Endothelial cell of umbilical vein (primary cell): Measurements from ENCODE around the gene NTNG1. TPM values are rescaled to one million over a fixed set of nuclear protein-coding genes. Genes with fewer than 3 reads are reported as not detected.

Source experiments
- BruUV-seq: library from RNA; stranded (reverse); fragments of 400-500 nt; replicated peaks from 2 replicates; lab custom pipeline; 2021; lab: Mats Ljungman, UMichigan
- CTCF ChIA-PET: fragments of 300-600, 350-600 bp; sonication (Branson Sonifier 250); formaldehyde crosslinking; loops from one replicate; lab custom pipeline; 2021; ENCODE audit warnings: antibody characterized with exemption, inconsistent platforms; lab: Charles Lee
- POLR2A ChIA-PET: fragments of 300-600, 350-600 bp; sonication (Branson Sonifier 250); formaldehyde crosslinking; loops from one replicate; lab custom pipeline; 2021; ENCODE audit warnings: antibody characterized with exemption, inconsistent platforms; lab: Charles Lee
- DNase-seq: peaks from one replicate; pipeline ENCODE4 v3.0.0-alpha.2; 2011; ENCODE audit warnings: low read depth, low spot score
- FAIRE-seq: peaks from 2 replicates; lab custom pipeline; 2011; peaks lifted over from hg19 to GRCh38; lab: Jason Lieb, UNC
- H2AFZ ChIP-seq: 2 replicates; pipeline ENCODE4 v1.6.0; 2012; ENCODE audit warnings: low read depth, low read length, control low read depth, inconsistent platforms
- H3K27ac ChIP-seq: 2 replicates; pipeline ENCODE4 v1.5.1; 2011; ENCODE audit warnings: low read depth, mild to moderate bottlenecking, control low read depth, low read length, moderate library complexity; ENCODE audit not compliant: insufficient read depth
- H3K27me3 ChIP-seq, 2 experiments: 2 replicates each; pipeline versions ENCODE4 v1.6.0 to v1.6.1; 2011; ENCODE audit warnings: low read length in 2 of 2, mixed read lengths in 1 of 2; ENCODE audit not compliant: control insufficient read depth in 2 of 2, insufficient read depth in 2 of 2
- H3K36me3 ChIP-seq, 2 experiments: 2 replicates in 1 of 2; 3 replicates in 1 of 2; pipeline ENCODE4 v1.5.1; 2011; ENCODE audit warnings: low read length in 2 of 2, mild to moderate bottlenecking in 1 of 2, moderate library complexity in 1 of 2; ENCODE audit not compliant: control insufficient read depth in 2 of 2, insufficient read depth in 2 of 2; ENCODE audit errors: extremely low read depth in 1 of 2
- H3K4me1 ChIP-seq: 3 replicates; pipeline ENCODE4 v1.5.1; 2011; ENCODE audit warnings: mild to moderate bottlenecking, low read length; ENCODE audit not compliant: control insufficient read depth, insufficient read depth; ENCODE audit errors: extremely low read depth
- H3K4me2 ChIP-seq: 2 replicates; pipeline ENCODE4 v1.6.1; 2011; ENCODE audit warnings: low read length, control low read depth, mixed read lengths; ENCODE audit not compliant: insufficient read depth
- H3K4me3 ChIP-seq, 3 experiments: fragments of 200-600 bp in 1 of 3; sonication (generic), shearing (Covaris generic) in 1 of 3; replicated peaks in 1 of 3; 2 replicates each; pipeline ENCODE4 v1.5.1; 2011 to 2016; ENCODE audit warnings: control low read depth in 3 of 3, low read length in 3 of 3, mild to moderate bottlenecking in 2 of 3, inconsistent platforms in 1 of 3, low read depth in 1 of 3, moderate library complexity in 1 of 3; ENCODE audit not compliant: insufficient read depth in 1 of 3
- H3K79me2 ChIP-seq: 2 replicates; pipeline ENCODE4 v1.6.0; 2012; ENCODE audit warnings: low read length, inconsistent platforms; ENCODE audit not compliant: control insufficient read depth, insufficient read depth
- H3K9ac ChIP-seq: replicated peaks from 2 replicates; pipeline ENCODE3; 2011; ENCODE audit warnings: low read length, control low read depth; ENCODE audit not compliant: insufficient read depth; ENCODE audit errors: extremely low read depth
- H3K9me1 ChIP-seq: replicated peaks from 3 replicates; pipeline ENCODE4 v1.6.0; 2011; ENCODE audit warnings: mild to moderate bottlenecking, low read length; ENCODE audit not compliant: control insufficient read depth, insufficient read depth; ENCODE audit errors: extremely low read depth
- H3K9me3 ChIP-seq: replicated peaks from 2 replicates; pipeline ENCODE4 v1.5.1; 2012; ENCODE audit warnings: low read length, inconsistent platforms; ENCODE audit not compliant: control insufficient read depth, insufficient read depth
- H4K20me1 ChIP-seq: replicated peaks from 2 replicates; pipeline ENCODE3; 2011; ENCODE audit warnings: mild to moderate bottlenecking, low read length; ENCODE audit not compliant: control insufficient read depth, insufficient read depth; ENCODE audit errors: extremely low read depth
- CTCF ChIP-seq, 2 donors: IDR thresholded peaks; 1 replicate in 1 of 2; 2 replicates in 1 of 2; pipeline ENCODE4 v1.5.1; 2011; ENCODE audit warnings: low read length in 2 of 2, mild to moderate bottlenecking in 2 of 2, moderate library complexity in 2 of 2, control low read depth in 1 of 2, inconsistent platforms in 1 of 2, low read depth in 1 of 2; ENCODE audit not compliant: insufficient read depth in 1 of 2; ENCODE audit errors: extremely low read depth in 1 of 2
- EZH2 ChIP-seq: IDR thresholded peaks from 2 replicates; pipeline ENCODE4 v1.6.1; 2012; ENCODE audit warnings: borderline replicate concordance, low read depth, mild to moderate bottlenecking, moderate library complexity, low read length, inconsistent platforms; ENCODE audit not compliant: severe bottlenecking
- JUN ChIP-seq: IDR thresholded peaks from 2 replicates; pipeline ENCODE4 v1.6.1; 2011; ENCODE audit warnings: borderline replicate concordance, low read depth; ENCODE audit not compliant: insufficient read length, insufficient read depth
- MAX ChIP-seq: IDR thresholded peaks from 2 replicates; pipeline ENCODE4 v1.6.1; 2011; ENCODE audit not compliant: insufficient read depth, insufficient read length
- MYC ChIP-seq: IDR thresholded peaks from one replicate; pipeline ENCODE4 v1.6.1; 2011; ENCODE audit warnings: mild to moderate bottlenecking, low read depth, low read length
- POLR2A ChIP-seq: IDR thresholded peaks from 2 replicates; pipeline ENCODE4 v1.6.1; 2012; ENCODE audit warnings: low read depth, mild to moderate bottlenecking, control low read depth, low read length
- dilution Hi-C: fragments of 300-500 bp; cut with MboI; formaldehyde crosslinking; loops from one replicate; pipeline ENCODE4 v1.15.0; 2019; ENCODE audit warnings: low sequenced_read_pairs; ENCODE audit not compliant: extremely low pct_ligation_motif_present
- intact Hi-C: fragments of 100-400 bp; cut with micrococcal nuclease; formaldehyde crosslinking; loops from one replicate; pipeline ENCODE4 v1.10.0; 2022
- polyA plus RNA-seq, 4 experiments: library from polyadenylated mRNA; depleted of rRNA in 3 of 4; stranded (reverse) in 3 of 4; unstranded in 1 of 4; fragments of >200 nt; gene quantifications; 2 replicates each; pipeline versions ENCODE4 v1.2.1 to v1.2.3, GENCODE V29; 2011 to 2012; ENCODE audit warnings: missing spikeins in 1 of 4
- total RNA-seq: library from RNA; stranded (reverse); gene quantifications from 2 replicates; pipeline ENCODE4 v1.2.3, GENCODE V29; 2021

NTNG1 gene
- total and polyA plus RNA-seq, 2 donors (not counting 3 experiments of a cell fraction or from before 2014, with no cell fraction given): not detected

- CTCF ChIA-PET: no interaction called here
- POLR2A ChIA-PET: no interaction called here
- no peaks in the 10 kb centered on the region for H3K9me3 ChIP-seq
- H3K27ac ChIP-seq: no peak overlapping the region
- H3K4me1 ChIP-seq: no peaks in the 10 kb centered on the region
- H3K4me3 ChIP-seq: no peak overlapping the region
- no peaks in the 10 kb centered on the region for H3K79me2 ChIP-seq
- H4K20me1 ChIP-seq: no peaks in the 10 kb centered on the region
- DNase-seq: no peak
- H2AFZ ChIP-seq: no peak overlapping the region
- BruUV-seq: no TSS peak
- H3K27me3 ChIP-seq: no peaks in the 10 kb centered on the region
- H3K9me1 ChIP-seq: no peaks in the 10 kb centered on the region
- intact Hi-C loops: no loop called here
- no peak overlapping the region for H3K9ac ChIP-seq
- no peaks in the 10 kb centered on the region for H3K36me3 ChIP-seq
- H3K4me2 ChIP-seq: no peak overlapping the region
- dilution Hi-C loops: no loop called here
- FAIRE-seq: no peak
- TF ChIP-seq MAX (no peak), JUN (no peak), EZH2 (no peak), MYC (no peak), CTCF (IDR thresholded peaks at IDR 0.05; ENCODE audit: extremely low read depth in 1 of 2, insufficient read depth in 1 of 2, low read depth in 1 of 2, low read length in 2 of 2) (no peak), POLR2A (no peak)
Measured at GRCh38 chr1:107246775-107247345, 106.0 kb downstream of the NTNG1 start.
